ENCODE data around the gene MYRFL.
"Not testable (repeated sequence)": the region's sequence is repeated elsewhere in the genome, so short reads cannot be mapped to it uniquely, and the experiment has no call there.

MYRFL gene

DNA sequence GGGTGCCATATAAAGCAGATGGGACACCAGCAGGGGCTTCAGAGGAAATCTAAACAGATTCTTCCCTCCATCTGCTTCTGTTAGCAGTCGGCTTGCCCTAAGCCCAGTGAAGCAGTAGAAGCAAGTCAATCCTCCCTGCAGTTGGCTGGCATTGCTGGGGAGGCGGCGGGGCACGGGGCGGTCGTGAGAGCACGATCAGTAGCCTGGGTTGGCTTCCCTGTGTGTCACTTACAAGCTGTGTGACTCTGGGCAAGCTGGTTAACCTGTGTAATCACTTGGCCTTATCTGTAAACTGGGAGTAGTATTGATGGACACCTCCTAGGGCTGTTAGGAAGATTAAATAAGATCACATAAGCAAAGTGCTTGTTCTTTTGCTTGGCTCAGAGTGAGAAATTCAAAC is 19.4 kb downstream of the MYRFL start:
- DNase-seq: no peak

DNA sequence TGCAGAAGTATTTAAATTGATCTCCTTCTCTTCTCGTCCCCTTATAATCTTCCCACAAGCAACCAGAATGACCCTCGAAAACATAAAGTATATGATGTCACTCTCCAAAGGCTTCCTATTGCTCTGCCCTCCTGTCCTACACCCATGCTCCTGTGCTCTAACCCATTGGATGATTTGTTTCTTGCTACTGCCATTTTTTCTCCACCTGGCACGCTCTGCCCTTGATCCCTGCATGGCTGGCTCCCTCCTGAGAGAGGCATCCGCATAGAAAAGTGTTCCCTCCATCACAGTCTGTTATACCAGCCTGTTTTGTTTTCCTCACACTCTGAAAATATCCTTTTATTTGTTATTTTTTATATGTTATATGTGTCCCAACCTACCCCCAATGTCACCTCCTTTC is 19.8 kb downstream of the MYRFL start:
- no peak for DNase-seq

DNA sequence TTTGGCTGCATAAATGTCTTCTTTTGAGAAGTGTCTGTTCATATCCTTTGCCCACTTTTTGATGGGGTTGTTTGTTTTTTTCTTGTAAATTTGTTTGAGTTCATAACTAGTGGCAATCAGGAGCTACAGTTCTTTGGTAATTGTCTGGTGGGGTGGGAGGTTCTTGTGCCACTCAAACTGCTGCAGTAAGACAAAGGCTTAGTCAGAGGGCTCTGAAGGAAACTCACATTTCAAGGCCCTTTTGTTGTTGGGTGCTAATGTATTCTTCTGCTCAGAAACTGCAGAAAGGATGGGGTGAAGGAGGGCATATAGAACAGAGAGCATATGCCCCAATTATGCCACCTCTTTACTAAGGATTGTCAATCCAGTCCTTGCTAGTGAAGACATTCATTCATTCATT is 21.9 kb downstream of the MYRFL start:
- no peak for DNase-seq

DNA sequence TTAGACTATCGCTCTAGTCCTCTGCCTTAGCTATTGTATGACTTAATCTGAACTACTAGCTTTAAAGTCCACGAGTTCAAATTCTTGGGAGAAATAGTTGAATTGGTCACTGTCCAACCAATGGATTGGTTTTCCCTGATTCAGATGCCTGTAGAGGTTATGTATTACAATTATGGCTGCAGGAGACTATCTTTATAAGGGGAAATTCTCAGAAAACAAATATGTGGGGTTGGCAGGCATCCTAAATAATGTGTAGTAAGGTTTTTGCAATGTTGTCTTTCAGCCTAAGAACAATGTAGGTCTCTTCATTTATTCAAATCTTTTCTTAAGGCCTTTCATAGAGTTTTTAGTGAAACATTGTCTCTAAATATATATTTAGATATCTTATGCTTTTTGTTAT is 26.9 kb downstream of the MYRFL start:
- no peak for DNase-seq

DNA sequence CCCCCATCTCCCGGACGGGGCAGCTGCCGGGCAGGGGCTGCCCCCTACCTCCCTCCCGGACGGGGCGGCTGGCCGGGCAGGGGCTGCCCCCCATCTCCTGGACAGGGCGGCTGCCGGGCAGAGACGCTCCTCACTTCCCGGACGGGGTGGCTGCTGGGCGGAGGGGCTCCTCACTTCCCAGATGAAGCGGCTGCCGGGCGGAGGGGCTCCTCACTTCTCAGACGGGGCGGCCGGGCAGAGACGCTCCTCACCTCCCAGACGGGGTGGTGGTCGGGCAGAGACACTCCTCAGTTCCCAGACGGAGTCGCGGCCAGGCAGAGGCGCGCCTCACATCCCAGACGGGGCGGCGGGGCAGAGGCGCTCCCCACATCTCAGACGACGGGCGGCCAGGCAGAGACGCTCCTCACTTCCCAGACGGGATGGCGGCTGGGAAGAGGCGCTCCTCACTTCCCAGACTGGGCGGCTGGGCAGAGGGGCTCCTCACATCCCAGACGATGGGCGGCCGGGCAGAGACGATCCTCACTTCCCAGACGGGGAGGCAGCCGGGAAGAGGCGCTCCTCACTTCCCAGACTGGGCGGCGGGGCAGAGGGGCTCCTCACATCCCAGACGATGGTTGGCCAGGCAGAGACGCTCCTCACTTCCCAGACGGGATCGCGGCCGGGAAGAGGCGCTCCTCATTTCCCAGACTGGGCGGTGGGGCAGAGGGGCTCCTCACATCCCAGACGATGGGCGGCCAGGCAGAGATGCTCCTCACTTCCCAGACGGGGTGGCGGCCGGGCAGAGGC is 28.3 kb downstream of the MYRFL start:
- not testable (repeated sequence) for DNase-seq

DNA sequence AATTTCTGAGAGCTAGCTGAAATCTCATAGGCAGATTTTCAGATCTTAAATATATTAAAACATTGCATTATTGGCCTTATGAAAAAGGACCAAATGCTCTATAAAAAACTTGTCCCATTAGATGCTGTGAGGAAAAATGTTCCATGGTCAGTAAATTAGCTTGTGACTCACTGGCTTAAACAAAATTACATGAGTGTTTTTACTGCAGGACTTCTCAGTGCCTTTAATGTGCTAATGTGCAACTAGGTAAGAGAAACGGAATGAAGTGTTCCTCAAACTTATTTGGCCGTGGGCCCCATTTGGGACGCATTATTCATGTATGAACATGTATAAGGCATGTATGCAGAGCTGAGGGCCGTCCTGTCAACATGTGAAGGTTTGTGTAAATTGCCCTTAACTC is 41.7 kb downstream of the MYRFL start:
- no peak for DNase-seq

DNA sequence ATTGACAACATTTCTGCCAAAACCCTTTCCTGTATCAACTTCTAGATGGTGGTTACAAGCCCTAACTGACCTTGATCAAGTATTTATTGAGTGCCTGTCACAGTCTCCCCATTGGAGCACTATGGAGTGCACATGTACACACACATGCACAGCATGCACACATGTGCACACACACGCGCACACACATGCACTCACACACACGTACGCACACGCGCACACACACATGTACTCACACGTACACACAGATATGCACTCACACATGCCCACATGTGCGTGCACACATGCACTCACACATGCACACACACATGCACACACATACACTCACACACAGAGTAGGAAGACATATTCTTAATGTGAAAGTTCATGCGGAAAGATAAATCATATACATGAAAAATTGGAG is 43.7 kb downstream of the MYRFL start:
- no peak for DNase-seq

DNA sequence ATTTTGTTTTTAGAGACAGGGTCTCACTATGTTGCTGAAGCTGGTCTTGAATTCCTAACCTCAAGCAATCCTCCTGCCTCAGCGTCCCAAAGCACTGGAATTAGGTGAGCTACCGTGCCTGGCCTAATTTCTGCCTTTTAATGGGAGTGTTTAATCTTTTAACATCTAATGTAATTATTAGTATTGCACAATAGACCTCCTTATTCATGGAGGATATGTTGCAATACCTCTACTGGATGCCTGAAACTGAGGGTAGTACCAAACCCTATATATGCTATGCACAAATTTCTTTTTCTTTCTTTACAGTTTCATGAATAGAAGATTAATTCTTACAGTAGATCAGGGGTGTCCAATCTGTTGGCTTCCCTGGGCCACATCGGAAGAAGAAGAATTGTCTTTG is 47.8 kb downstream of the MYRFL start:
- DNase-seq: no peak

DNA sequence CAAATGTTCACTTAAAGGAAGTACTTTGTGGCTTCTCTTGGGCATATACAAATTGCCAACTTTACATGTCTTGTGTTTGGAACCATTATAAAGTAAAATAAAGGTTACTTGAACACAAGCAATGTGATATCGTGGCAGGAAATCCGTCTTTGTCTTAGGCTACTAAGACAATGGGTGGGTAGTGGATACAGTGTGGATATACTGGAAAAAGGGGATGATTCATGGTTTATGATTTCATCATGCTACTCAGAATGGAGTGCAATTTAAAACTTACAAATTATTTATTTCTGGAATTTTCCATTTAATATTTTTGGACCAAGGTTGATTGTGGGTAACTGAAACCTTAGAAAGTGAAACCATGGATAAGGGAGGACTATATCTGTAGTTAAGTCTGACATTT is 48.4 kb downstream of the MYRFL start:
- no peak for DNase-seq

DNA sequence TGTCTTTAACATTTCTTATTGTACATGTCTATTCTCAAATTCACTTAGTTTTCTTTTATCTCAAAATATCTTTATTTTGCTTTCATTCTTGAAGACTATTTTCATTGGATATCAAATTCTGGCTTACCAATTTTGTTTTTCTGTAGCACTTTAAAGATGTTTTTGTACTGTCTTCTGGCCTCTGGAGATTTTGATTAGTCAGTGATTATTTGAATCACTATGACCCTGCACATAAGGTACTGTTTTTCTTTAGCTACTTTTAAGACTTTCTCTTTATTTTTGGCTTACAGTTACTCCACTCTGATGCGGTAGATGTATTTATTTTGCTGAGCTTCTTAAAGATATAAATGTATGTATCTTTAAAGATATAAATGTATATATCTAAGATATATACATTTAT is 49.6 kb downstream of the MYRFL start:
- no peak for DNase-seq

DNA sequence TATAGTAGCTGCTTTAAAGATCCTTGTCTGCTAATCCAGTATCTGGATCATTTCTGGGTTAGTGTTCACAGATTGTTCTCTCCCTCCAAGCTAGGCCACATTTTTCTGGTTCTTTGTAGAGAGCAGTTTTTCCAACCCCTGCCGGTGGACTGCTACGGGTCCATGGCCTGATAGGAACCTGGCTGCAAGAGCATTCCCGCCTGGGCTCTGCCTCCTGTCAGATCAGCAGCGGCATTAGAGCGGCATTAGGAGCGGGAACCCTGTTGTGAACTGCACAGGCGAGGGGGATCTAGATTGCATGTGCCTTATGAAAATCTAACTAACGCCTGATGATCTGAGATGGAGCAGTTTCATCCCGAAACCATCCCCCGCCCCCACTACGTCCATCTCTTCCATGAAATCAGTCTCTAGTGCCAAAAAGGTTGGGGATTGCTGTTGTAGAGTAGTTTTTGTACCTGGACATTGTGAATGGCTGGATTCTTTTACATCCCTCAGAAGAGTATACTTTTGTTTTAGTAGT is 50.4 kb downstream of the MYRFL start:
- DNase-seq: no peak

DNA sequence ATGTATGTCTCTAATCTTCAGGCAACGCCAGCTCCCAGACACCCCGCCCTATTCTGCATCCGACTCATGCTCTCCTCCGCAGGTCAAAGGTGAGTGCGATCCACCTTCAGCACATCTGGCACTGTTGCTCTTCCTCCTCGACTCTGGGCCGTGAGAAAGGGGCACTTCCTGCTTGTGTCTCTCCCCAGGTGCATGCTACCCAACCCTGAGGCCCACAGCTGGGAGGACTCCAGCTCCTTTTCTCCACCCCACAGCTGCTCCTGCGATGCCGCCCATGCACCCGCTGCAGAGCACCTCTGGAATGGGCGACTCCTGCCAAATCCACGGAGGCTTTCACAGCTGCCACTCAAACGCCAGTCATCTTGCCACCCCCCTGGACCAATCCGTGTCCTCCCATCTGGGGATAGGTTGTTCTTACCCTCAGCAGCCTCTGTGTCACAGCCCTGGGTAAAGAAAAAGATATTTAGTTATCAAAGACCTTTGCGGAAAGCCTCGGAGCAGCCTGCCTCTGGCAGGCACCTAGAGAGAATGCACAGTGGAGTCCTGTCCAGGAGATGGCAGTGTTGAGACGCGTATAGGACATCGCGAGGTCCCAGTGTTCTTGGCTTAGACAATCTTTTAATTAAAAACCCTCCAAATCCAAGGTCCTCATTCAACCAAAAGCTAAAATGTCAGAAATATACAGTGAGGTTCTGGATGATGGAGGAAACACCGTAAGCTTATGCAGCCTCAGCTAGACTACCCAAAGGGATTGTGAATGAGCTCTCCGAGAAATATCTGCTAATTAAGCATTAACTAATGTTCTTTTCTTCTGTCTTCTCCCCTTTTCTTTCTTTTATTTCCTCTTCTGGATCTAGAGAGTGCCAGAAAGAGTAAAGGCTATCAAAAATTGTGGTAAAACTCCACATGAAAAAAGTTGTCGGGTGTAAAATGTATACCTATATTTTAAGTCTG is 54.3 kb downstream of the MYRFL start:
- DNase-seq: peak; percentile 71

DNA sequence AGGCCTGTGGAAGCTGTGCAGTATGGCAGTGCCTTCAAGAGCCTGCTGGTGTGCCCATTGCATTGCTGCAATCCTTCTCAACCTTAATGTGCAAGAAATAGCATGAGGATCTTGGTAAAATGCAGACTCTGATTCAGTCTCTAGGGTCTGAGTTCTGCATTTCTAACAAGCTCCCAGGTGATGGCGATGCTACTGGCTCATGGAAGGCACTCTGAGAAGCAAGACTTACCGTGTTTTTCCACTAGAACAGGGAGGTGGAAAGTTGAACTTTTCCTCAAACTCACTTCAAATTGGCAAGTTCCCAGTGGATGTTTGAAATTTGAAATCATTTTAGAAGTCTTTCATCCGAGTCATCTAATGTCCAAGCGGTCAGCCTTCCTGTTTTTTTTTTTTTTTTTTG is 55.5 kb downstream of the MYRFL start:
- no peak for DNase-seq

DNA sequence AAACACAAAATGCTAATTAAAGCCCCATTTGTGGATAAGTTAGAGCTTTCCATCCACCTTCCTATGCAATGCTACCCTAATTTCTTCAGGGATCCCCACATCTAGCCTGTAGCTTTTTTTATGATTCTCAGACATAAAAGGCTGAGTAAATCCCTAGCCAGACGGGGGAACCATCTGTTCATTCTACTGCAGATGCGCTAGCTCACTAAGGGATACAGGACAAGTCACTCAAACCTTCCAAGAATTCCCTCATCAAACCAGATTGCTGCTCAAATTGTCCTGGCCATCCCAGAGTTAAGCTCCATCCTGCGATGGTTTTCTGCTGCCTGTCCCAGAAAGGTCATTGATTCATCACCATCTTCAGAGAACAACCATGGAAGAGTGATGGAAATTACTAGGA is 56.7 kb downstream of the MYRFL start:
- no peak for DNase-seq

DNA sequence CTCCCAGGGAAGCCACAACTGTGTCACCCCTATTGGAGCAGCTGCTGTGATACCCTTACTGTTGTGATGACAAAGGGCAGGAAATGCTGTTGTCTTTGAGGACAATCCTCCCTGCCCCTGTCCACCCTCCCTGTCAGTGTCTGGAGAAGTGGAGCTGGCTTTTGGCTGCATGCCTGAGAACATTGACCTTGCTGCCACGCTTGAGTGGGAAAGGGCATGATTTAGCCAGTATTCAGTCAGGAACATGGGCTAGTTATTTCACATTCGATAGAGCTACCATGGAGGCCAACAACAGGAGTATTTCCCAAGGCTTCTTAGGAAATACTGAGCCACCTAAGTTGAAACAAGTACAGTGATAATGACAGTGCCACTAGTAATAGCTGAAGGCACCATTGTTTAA is 59.4 kb downstream of the MYRFL start:
- DNase-seq: peak; percentile 35

DNA sequence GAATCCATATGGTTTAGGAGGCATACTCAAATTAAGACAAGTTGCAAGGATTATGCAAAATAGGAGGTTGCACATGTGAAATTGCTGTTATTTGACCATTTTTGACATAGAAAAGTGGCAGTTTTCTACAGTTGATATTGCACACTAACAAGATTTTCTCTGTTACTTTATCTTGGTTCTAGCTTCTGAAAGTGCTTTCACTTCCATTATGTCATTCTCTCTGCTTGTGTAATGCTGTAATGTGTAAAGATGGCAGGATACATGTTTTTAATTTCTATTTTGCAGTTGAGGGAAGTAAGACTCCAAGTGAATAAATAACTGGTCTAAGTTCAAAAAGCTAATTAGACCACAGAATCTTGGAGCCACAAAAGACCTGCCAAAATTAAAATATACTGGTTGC is 60.6 kb downstream of the MYRFL start:
- DNase-seq: no peak

DNA sequence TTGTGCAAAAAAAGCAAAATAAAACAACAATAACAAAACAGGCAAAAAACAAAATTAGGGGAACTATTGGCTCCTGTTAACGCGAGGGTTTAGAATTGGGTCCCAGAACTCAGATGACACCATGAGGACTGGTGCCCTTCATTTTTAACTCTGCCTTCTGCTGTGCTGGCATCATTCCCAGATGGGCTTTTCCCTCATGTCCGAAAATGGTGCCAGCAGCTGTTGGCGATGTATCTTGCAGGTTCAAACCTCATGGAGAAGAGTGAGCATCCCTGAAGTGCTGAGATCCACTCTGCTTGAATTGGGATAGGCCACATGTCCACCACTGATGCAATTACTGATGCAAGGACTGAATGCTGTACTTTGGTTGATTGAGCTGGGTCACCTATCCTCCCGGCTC is 61.1 kb downstream of the MYRFL start:
- no peak for DNase-seq

DNA sequence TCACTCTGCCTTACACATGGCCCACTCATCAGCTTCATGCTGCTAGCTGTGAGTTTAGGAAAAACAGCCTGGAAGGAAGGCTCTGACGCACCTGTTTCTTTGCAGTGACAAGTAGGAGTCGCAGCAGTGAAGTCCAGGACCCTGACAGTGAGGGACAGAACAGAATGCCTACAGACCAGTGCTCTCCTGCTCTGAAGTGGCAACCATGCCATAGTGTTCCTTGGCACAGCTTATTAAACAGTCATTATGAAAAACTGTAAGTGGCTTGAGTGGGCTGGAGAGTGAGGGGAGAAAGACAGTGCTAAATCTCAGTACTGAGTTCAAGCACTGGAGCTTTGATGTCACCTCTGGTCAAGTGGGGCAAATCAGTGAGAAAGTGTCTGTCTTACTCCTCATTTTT is 61.7 kb downstream of the MYRFL start:
- DNase-seq: no peak

DNA sequence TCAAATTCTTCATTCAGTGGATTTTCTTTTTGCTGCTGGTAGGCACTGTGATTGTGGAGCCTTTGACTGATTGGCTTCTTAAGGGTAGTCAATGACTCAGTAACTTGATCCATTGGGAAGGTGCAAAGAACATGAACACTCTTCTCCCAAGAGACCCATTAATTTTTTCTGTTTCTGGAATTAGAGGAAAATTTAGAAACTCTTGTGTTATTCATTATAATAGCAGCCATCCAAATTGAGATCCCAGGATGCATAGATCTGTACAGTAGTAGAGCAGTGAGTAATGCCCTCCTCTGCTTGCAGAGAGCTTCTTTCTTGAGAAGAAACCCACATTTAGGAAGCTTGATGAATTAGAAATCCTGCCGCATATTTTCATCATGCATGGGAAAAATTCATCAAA is 63.9 kb downstream of the MYRFL start:
- no peak for DNase-seq

DNA sequence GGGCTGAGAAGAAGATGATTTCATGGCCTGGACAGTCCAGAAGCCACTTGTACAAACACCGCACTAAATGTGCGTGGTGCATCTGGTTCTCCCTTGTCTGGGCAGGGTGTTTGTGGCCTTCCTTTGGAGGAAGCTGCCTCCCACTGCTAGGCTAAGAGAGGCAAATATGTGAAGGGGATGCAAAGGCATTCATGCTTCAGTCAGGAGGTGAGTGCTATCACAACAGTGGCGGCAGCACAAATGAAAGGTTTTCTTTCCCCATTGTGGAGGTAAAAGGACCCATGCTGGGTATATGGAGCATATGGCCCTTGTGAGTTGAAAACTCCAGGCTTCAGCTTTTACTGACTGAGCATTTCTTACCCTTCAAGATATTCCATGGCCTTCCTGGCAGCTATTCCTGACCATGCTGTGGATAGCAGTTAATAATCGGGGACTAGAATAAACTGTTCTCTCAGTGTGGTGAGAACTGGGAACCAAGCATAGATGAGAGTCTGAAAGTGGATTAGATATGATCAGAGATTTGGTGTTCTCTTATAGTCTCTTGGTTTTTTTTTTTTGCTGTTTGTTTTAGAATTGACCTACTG is 69.9 kb downstream of the MYRFL start:
- no peak for DNase-seq

DNA sequence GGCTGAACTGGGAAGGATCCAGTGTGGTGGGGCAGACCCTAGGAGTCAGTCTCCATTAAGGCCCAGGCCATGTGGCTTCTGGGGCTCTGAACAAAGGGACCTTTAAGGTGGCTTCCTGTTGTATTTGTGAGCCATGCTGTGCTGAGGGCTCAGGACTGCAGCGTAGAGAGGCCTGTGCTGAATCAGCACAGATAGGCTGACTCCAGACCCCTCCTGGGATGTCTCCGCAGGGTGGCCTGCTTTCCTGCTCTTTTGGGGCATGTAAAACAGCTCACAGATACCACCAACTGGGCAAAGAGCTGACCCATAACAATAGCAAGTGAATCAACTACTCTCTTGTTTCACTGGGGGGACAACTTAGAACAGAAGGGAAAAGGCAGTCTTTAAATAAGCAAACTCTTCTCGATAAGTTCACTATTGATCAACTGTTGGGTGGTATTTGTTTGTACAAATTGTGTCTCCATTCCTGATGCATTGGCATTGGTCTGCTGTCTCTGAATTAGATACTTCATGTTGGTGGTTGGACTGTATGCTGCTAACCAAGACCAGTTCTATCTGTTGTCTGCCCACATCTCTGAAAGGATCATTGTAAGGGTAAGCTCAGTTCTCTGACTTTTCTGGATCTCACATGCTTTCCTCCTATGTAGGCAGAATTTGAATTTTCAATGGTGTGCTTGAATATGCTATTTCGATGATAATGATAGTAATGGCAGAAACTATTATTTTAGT is 71.8 kb downstream of the MYRFL start:
- no peak for DNase-seq

DNA sequence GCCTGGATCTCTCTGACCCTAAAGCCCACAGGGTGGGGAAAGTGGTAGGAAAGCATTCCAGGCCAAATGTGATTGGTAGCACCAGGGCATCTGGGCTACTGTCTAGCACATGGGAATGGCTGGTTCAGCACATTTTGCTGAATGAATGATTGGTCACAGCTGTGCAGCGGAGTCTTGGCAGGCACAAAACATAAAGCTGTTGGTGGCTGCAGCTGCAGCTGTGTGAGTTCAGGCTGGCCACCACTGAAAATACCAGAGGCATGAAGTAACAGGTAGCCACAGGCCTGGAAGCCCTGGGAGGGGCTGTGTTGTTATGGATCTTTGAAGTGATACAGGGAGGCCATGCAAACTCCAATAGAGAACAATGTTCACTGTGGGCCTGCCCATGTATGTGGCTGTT is 72.7 kb downstream of the MYRFL start:
- no peak for DNase-seq

DNA sequence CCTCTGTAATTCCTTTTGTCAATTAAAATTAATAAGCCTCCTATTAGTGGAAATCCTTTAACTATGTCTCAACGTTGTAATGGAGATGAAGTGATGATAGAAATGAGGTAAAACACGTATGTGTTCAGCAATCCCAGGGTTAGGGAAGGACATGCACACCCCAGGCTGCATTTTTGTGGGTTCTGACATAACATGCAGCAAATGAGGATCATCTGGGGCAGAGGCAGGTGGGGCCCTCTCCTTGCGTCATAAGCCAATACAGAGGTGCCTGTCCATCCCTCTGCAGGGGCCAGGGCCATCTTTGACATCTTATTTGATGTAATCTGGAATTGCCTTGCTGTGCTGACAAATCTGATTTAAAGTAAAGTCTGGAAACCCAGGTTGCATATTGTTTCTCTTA is 73.2 kb downstream of the MYRFL start:
- DNase-seq: no peak

All from COR-L47 (cell line).